Fibroblast of lung (primary cell): ENCODE results near the gene DSCAML1.

Source experiments
- EZH2 ChIP-seq: IDR thresholded peaks from 2 replicates; pipeline ENCODE4 v1.5.1; 2012; ENCODE audit warnings: low read length, control low read depth, mild to moderate bottlenecking; ENCODE audit errors: missing control alignments
- TF ChIP-seq, protein P1 (sequence below), 2 donors: IDR thresholded peaks in 1 of 2; conservative IDR thresholded peaks in 1 of 2; 1 replicate in 1 of 2; 2 replicates in 1 of 2; pipeline ENCODE4 v1.5.1; 2011 to 2012; ENCODE audit warnings: low read length in 2 of 2, control low read depth in 1 of 2, inconsistent platforms in 1 of 2, low read depth in 1 of 2, mild to moderate bottlenecking in 1 of 2

DNA sequence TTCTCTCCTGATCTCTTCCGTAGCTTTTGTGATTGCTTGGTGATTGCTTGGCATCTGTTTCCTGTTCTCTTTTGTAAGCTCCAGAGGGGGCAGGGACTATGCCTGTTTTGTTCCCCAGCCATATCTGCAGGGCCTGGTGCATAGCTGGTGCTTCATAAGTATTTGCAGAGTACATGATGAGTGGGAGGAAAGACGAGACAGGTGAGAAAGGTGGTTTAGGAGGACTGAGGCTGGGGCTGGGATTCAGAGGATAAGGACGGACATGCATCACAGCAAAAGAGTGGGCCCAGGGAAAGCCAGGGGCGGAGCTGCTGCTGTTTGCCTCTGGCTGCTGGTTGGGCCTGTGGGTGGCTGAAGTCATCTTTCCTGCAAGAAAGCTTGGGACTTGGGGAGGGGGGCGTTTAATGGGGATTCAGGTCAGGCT lies 62.4 kb downstream of the DSCAML1 start:
- TF ChIP-seq, protein P1, sequence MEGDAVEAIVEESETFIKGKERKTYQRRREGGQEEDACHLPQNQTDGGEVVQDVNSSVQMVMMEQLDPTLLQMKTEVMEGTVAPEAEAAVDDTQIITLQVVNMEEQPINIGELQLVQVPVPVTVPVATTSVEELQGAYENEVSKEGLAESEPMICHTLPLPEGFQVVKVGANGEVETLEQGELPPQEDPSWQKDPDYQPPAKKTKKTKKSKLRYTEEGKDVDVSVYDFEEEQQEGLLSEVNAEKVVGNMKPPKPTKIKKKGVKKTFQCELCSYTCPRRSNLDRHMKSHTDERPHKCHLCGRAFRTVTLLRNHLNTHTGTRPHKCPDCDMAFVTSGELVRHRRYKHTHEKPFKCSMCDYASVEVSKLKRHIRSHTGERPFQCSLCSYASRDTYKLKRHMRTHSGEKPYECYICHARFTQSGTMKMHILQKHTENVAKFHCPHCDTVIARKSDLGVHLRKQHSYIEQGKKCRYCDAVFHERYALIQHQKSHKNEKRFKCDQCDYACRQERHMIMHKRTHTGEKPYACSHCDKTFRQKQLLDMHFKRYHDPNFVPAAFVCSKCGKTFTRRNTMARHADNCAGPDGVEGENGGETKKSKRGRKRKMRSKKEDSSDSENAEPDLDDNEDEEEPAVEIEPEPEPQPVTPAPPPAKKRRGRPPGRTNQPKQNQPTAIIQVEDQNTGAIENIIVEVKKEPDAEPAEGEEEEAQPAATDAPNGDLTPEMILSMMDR (conservative IDR thresholded peaks at IDR 0.05 in 1 of 2, IDR thresholded peaks at IDR 0.05 in 1 of 2; ENCODE audit: low read depth in 1 of 2, low read length in 2 of 2) = no peak
- TF ChIP-seq EZH2 = no peak
